Loucy (cell line): ENCODE measurements around the gene UCP3.

Experiments
- EZH2phosphoT487 ChIP-seq: fragments of 200-600 bp; IDR thresholded peaks from 2 replicates; pipeline ENCODE4 v1.6.1; 2018; ENCODE audit warnings: antibody characterized with exemption, mild to moderate bottlenecking, moderate library complexity, borderline replicate concordance
- TF ChIP-seq, protein P1 (sequence below): fragments of 200-600 bp; sonication (generic); conservative IDR thresholded peaks from 2 replicates; pipeline ENCODE4 v1.5.1; 2014; ENCODE audit warnings: mild to moderate bottlenecking, antibody characterized with exemption, low read length

- TF ChIP-seq, protein P1, sequence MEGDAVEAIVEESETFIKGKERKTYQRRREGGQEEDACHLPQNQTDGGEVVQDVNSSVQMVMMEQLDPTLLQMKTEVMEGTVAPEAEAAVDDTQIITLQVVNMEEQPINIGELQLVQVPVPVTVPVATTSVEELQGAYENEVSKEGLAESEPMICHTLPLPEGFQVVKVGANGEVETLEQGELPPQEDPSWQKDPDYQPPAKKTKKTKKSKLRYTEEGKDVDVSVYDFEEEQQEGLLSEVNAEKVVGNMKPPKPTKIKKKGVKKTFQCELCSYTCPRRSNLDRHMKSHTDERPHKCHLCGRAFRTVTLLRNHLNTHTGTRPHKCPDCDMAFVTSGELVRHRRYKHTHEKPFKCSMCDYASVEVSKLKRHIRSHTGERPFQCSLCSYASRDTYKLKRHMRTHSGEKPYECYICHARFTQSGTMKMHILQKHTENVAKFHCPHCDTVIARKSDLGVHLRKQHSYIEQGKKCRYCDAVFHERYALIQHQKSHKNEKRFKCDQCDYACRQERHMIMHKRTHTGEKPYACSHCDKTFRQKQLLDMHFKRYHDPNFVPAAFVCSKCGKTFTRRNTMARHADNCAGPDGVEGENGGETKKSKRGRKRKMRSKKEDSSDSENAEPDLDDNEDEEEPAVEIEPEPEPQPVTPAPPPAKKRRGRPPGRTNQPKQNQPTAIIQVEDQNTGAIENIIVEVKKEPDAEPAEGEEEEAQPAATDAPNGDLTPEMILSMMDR, result no peak
- no peak for TF ChIP-seq EZH2phosphoT487
These were observed 9.9 kb downstream of the UCP3 start for GRCh38 chr11:73998846-73999575.
